ENCODE results near the gene ADGRA1.

The ADGRA1 gene

DNA sequence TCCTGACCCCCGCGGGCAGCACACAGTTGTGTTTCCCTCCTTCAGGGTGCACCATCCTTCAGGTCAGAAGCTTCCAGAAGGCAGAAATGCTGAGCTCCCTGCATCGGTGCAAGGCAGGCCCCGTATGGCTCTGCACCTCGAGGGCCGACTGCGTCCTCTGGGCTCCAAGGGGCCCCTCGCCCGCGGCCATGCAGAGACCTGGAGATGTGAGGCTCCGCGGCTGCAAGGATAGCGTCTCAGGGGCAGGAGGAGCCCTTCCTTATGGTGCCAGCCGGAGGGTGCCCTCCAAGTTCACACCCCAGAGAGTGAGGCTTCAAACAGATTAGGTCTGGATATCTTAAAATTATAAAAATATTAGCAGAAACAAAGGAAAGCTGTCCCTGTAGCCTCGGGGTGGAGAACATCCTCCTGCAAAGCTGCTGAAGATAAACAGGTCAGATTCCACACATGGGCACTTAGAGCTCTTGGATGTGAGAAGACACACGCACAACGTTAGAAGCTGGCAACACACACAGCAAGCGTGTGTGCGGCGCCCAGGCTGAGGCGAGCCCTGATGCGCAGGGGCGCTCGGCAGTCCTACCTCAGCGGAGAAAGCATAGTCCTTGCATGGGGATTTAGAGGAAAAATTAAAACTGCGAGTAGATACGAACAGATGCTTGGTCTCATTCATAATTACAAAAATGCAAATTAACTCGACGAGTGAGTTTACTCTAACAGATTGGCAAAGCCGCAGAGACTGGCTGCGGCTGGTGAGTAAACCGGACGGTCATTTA, 92.7 kb downstream of the ADGRA1 start:
- no peak for DNase-seq (ENCODE audit: low read depth)

DNA sequence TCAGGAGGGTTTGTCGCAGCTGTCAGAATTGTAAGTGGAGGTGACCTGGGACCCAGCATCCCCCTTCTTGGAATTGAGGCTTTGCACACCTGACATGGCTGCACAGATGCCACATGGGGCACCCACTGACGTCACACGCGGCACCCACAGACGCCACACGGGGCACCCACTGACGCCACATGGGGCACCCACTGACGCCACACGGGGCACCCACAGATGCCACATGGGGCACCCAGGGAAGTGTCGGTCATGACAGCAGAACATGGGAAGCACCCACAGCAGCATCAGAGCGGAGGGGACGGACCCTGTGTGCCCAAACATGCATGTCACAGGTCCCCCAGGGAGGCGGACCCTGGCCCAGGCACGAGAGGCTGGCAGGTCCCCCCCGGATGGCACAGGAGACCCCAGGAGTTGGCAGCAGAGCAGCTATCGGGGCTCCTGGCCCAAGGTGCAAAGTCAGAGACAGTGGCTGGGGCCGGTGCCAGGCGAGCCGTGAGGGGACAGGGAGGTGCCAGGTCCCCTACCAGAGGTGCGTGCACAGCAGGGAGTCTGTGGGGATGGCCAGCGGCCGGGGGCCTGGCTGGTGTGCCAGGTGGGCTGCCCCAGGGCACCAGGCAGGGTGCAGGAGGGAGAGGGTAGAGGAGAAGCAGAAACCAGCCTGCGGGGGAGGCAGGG, 93.4 kb downstream of the ADGRA1 start:
- DNase-seq (ENCODE audit: low read depth) = no peak
